IMR-90 (cell line): ENCODE data around the gene SFT2D3. TPM values are rescaled to one million over a fixed set of nuclear protein-coding genes. Genes with fewer than 3 reads are reported as not detected.
A peak's percentile ranks its signal among the peaks of the same experiment; 100 is the strongest.

Experiments used
- CEBPB ChIP-seq: IDR thresholded peaks from 2 replicates; pipeline ENCODE4 v1.6.1; 2012; ENCODE audit warnings: low read depth, low read length, improper control_type of control experiment
- MAZ ChIP-seq: IDR thresholded peaks from 2 replicates; pipeline ENCODE4 v1.6.1; 2012; ENCODE audit warnings: low read depth, mild to moderate bottlenecking, low read length, improper control_type of control experiment, moderate library complexity, borderline replicate concordance
- RCOR1 ChIP-seq: IDR thresholded peaks from 2 replicates; pipeline ENCODE4 v1.6.1; 2012; ENCODE audit warnings: mild to moderate bottlenecking, low read length, improper control_type of control experiment; ENCODE audit not compliant: insufficient replicate concordance
- polyA plus RNA-seq, 3 experiments: library from polyadenylated mRNA; depleted of rRNA; stranded (reverse); fragments of >200 nt; gene quantifications; 2 replicates each; pipeline ENCODE4 v1.2.3, GENCODE V29; 2012; ENCODE audit warnings: low replicate concordance in 1 of 3
- total RNA-seq: library from RNA; depleted of rRNA; stranded (reverse); fragments of >200 nt; gene quantifications from 2 replicates; pipeline ENCODE4 v1.2.3, GENCODE V29; 2012

SFT2D3 gene
- total and polyA plus RNA-seq, 2 of the 4 experiments (the other 2 are of a cell fraction), result 2.5 to 3.1 TPM

- TF ChIP-seq RCOR1 (no peak), CEBPB (no peak), MAZ (0 out of 2 replicates have a peak, but pooled peaks have one; percentile 10)
Measured at GRCh38 chr2:127701651-127702394, 526 bp downstream of the SFT2D3 start (continued).
